H1 (cell line): ENCODE data around the gene CACNA1A. TPM values are rescaled to one million over a fixed set of nuclear protein-coding genes. Genes with fewer than 3 reads are reported as not detected.

Experiments used
- BCL11A ChIP-seq, 2 experiments: IDR thresholded peaks; one replicate each; pipeline ENCODE4 v1.6.1; 2011; ENCODE audit warnings: low read depth in 2 of 2, low read length in 2 of 2, mild to moderate bottlenecking in 2 of 2
- HDAC2 ChIP-seq, 2 experiments: fragments of 300-600 bp in 1 of 2; sonication (generic) in 1 of 2; IDR thresholded peaks; 2 replicates each; pipeline ENCODE4 v1.6.1; 2011 to 2012; ENCODE audit warnings: low read depth in 2 of 2, low read length in 2 of 2, mild to moderate bottlenecking in 2 of 2, moderate library complexity in 2 of 2, borderline replicate concordance in 1 of 2, inconsistent platforms in 1 of 2
- KDM1A ChIP-seq: fragments of 200-600, 300-600 bp; sonication (generic); IDR thresholded peaks from 2 replicates; pipeline ENCODE4 v1.7.1; 2016; ENCODE audit warnings: mild to moderate bottlenecking, low read length, borderline replicate concordance
- KDM5A ChIP-seq: fragments of 200-600 bp; IDR thresholded peaks from 2 replicates; pipeline ENCODE4 v1.7.1; 2012; ENCODE audit warnings: mild to moderate bottlenecking, low read length, inconsistent platforms, mixed read lengths
- RBBP5 ChIP-seq: IDR thresholded peaks from 2 replicates; pipeline ENCODE4 v1.7.1; 2012; ENCODE audit warnings: low read depth, mild to moderate bottlenecking, inconsistent platforms, low read length, moderate library complexity, borderline replicate concordance
- RNF2 ChIP-seq: fragments of 200-900, 300-1000 bp; sonication (generic); IDR thresholded peaks from 2 replicates; pipeline ENCODE4 v1.7.1; 2016; ENCODE audit warnings: borderline replicate concordance, low read depth, mild to moderate bottlenecking, antibody characterized with exemption, low read length; ENCODE audit not compliant: poor library complexity, severe bottlenecking; ENCODE audit errors: missing control alignments
- SAP30 ChIP-seq: fragments of 300-600 bp; sonication (generic); IDR thresholded peaks from 2 replicates; pipeline ENCODE4 v1.7.1; 2012; ENCODE audit warnings: low read length, moderate library complexity, mild to moderate bottlenecking, inconsistent platforms; ENCODE audit not compliant: insufficient read depth, insufficient replicate concordance
- polyA plus RNA-seq, 7 experiments: library from polyadenylated mRNA; depleted of rRNA in 3 of 7; stranded (reverse) in 5 of 7; unstranded in 2 of 7; fragments of >200 nt in 5 of 7; fragments of 200-250 nt in 2 of 7; gene quantifications; 1 replicate in 5 of 7; 2 replicates in 1 of 7; 4 replicates in 1 of 7; pipeline versions ENCODE4 v1.2.1 to v1.2.3, GENCODE V29; 2011 to 2013; ENCODE audit warnings: missing spikeins in 2 of 7, mixed read lengths in 2 of 7
- total RNA-seq: library from RNA; stranded (reverse); fragmentation: NEBNext Ultra II Directional; extraction: Animal tissue kit (Norgen Biotek cat#: 25700); gene quantifications from 2 replicates; pipeline ENCODE4 v1.2.1, GENCODE V29; 2021
- TF ChIP-seq, protein P1 (sequence below): fragments of 300-600 bp; sonication (generic); IDR thresholded peaks from 2 replicates; pipeline ENCODE4 v1.7.1; 2012; ENCODE audit warnings: low read length, moderate library complexity, mild to moderate bottlenecking, inconsistent platforms; ENCODE audit not compliant: insufficient replicate concordance
- TF ChIP-seq, protein P2 (sequence below): IDR thresholded peaks from 2 replicates; pipeline ENCODE4 v1.6.1; 2011; ENCODE audit warnings: low read length, improper control_type of control experiment

The CACNA1A gene
- total and polyA plus RNA-seq, 2 of the 8 experiments (the other 6 are each of a cell fraction or from before 2014, with no cell fraction given): 10.7 to 25.3 TPM

DNA sequence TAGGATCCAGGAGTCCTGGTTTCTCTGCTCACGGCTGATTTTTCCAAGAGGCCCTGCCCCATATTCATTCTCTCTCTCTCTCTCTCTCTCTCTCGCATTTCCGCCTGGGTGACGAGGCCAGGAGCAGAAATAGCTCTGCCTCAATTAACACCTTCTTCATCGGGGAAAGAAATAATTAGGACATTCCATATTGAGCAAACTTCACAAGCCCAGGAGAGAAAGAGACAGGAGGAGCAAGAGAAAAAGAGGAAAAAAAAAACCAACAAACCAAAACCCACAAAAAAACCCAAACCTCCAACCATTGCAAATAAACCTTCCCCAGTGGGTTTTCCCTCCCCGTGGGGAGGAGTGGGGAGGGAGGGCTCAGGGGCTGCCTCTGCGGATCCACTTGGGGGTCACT is 143.0 kb downstream of the CACNA1A start (continued):
- TF ChIP-seq, protein P1, sequence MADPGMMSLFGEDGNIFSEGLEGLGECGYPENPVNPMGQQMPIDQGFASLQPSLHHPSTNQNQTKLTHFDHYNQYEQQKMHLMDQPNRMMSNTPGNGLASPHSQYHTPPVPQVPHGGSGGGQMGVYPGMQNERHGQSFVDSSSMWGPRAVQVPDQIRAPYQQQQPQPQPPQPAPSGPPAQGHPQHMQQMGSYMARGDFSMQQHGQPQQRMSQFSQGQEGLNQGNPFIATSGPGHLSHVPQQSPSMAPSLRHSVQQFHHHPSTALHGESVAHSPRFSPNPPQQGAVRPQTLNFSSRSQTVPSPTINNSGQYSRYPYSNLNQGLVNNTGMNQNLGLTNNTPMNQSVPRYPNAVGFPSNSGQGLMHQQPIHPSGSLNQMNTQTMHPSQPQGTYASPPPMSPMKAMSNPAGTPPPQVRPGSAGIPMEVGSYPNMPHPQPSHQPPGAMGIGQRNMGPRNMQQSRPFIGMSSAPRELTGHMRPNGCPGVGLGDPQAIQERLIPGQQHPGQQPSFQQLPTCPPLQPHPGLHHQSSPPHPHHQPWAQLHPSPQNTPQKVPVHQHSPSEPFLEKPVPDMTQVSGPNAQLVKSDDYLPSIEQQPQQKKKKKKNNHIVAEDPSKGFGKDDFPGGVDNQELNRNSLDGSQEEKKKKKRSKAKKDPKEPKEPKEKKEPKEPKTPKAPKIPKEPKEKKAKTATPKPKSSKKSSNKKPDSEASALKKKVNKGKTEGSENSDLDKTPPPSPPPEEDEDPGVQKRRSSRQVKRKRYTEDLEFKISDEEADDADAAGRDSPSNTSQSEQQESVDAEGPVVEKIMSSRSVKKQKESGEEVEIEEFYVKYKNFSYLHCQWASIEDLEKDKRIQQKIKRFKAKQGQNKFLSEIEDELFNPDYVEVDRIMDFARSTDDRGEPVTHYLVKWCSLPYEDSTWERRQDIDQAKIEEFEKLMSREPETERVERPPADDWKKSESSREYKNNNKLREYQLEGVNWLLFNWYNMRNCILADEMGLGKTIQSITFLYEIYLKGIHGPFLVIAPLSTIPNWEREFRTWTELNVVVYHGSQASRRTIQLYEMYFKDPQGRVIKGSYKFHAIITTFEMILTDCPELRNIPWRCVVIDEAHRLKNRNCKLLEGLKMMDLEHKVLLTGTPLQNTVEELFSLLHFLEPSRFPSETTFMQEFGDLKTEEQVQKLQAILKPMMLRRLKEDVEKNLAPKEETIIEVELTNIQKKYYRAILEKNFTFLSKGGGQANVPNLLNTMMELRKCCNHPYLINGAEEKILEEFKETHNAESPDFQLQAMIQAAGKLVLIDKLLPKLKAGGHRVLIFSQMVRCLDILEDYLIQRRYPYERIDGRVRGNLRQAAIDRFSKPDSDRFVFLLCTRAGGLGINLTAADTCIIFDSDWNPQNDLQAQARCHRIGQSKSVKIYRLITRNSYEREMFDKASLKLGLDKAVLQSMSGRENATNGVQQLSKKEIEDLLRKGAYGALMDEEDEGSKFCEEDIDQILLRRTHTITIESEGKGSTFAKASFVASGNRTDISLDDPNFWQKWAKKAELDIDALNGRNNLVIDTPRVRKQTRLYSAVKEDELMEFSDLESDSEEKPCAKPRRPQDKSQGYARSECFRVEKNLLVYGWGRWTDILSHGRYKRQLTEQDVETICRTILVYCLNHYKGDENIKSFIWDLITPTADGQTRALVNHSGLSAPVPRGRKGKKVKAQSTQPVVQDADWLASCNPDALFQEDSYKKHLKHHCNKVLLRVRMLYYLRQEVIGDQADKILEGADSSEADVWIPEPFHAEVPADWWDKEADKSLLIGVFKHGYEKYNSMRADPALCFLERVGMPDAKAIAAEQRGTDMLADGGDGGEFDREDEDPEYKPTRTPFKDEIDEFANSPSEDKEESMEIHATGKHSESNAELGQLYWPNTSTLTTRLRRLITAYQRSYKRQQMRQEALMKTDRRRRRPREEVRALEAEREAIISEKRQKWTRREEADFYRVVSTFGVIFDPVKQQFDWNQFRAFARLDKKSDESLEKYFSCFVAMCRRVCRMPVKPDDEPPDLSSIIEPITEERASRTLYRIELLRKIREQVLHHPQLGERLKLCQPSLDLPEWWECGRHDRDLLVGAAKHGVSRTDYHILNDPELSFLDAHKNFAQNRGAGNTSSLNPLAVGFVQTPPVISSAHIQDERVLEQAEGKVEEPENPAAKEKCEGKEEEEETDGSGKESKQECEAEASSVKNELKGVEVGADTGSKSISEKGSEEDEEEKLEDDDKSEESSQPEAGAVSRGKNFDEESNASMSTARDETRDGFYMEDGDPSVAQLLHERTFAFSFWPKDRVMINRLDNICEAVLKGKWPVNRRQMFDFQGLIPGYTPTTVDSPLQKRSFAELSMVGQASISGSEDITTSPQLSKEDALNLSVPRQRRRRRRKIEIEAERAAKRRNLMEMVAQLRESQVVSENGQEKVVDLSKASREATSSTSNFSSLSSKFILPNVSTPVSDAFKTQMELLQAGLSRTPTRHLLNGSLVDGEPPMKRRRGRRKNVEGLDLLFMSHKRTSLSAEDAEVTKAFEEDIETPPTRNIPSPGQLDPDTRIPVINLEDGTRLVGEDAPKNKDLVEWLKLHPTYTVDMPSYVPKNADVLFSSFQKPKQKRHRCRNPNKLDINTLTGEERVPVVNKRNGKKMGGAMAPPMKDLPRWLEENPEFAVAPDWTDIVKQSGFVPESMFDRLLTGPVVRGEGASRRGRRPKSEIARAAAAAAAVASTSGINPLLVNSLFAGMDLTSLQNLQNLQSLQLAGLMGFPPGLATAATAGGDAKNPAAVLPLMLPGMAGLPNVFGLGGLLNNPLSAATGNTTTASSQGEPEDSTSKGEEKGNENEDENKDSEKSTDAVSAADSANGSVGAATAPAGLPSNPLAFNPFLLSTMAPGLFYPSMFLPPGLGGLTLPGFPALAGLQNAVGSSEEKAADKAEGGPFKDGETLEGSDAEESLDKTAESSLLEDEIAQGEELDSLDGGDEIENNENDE: no peak
- TF ChIP-seq KDM1A (no peak), HDAC2 (IDR thresholded peaks at IDR 0.05; ENCODE audit: borderline replicate concordance in 1 of 2, low read depth in 2 of 2, low read length in 2 of 2) (no peak), SAP30 (no peak), BCL11A (IDR thresholded peaks at IDR 0.05; ENCODE audit: low read depth in 2 of 2, low read length in 2 of 2) (no peak), KDM5A (no peak), RBBP5 (no peak), RNF2 (no peak)
- TF ChIP-seq, protein P2, sequence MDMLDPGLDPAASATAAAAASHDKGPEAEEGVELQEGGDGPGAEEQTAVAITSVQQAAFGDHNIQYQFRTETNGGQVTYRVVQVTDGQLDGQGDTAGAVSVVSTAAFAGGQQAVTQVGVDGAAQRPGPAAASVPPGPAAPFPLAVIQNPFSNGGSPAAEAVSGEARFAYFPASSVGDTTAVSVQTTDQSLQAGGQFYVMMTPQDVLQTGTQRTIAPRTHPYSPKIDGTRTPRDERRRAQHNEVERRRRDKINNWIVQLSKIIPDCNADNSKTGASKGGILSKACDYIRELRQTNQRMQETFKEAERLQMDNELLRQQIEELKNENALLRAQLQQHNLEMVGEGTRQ: no peak
